22Rv1 (cell line): ENCODE data around the gene CCR5.
"Not testable (repeated sequence)": the region's sequence is repeated elsewhere in the genome, so short reads cannot be mapped to it uniquely, and the experiment has no call there.

Source experiments
- H3K27ac ChIP-seq: fragments of 450-650 bp; 2 replicates; pipeline ENCODE4 v1.5.1; 2017
- CTCF ChIP-seq: fragments of 450-650 bp; IDR thresholded peaks from 2 replicates; pipeline ENCODE4 v1.5.1; 2017; ENCODE audit warnings: mild to moderate bottlenecking
- ZFX ChIP-seq: fragments of 450-650 bp; IDR thresholded peaks from 2 replicates; pipeline ENCODE4 v1.6.1; 2017; ENCODE audit warnings: antibody characterized with exemption, borderline replicate concordance

The CCR5 gene

GRCh38 chr3:46398186-46398955, 27.6 kb downstream of the CCR5 start:
- TF ChIP-seq ZFX (no peak), CTCF (no peak)
- H3K27ac ChIP-seq = no peak overlapping the region

- TF ChIP-seq ZFX = no peak
- TF ChIP-seq CTCF = no peak
- no peak overlapping the region for H3K27ac ChIP-seq
Measured at GRCh38 chr3:46399098-46399497, 28.4 kb downstream of the CCR5 start.

- TF ChIP-seq ZFX (no peak), CTCF (no peak)
- H3K27ac ChIP-seq = no peak overlapping the region
Measured at GRCh38 chr3:46399557-46399956, 28.8 kb downstream of the CCR5 start.

GRCh38 chr3:46400000-46400734, 29.4 kb downstream of the CCR5 start:
- H3K27ac ChIP-seq = no peak overlapping the region
- TF ChIP-seq CTCF (no peak), ZFX (no peak)

- TF ChIP-seq CTCF (no peak), ZFX (no peak)
- H3K27ac ChIP-seq = no peak overlapping the region
Measured at GRCh38 chr3:46400846-46401245, 30.1 kb downstream of the CCR5 start.

- TF ChIP-seq ZFX (no peak), CTCF (no peak)
- H3K27ac ChIP-seq = no peak overlapping the region
Measured at GRCh38 chr3:46401579-46401978, 30.8 kb downstream of the CCR5 start.

- not testable (repeated sequence) for H3K27ac ChIP-seq
Measured at GRCh38 chr3:46402902-46403301, 32.2 kb downstream of the CCR5 start.
